Endothelial cell of umbilical vein (primary cell): ENCODE results near the gene UBTD1. TPM values are rescaled to one million over a fixed set of nuclear protein-coding genes. Genes with fewer than 3 reads are reported as not detected.
A peak's percentile ranks its signal among the peaks of the same experiment; 100 is the strongest.

ENCODE experiments used
- BruUV-seq: library from RNA; stranded (reverse); fragments of 400-500 nt; replicated peaks from 2 replicates; lab custom pipeline; 2021; lab: Mats Ljungman, UMichigan
- CTCF ChIA-PET: fragments of 300-600, 350-600 bp; sonication (Branson Sonifier 250); formaldehyde crosslinking; loops from one replicate; lab custom pipeline; 2021; ENCODE audit warnings: antibody characterized with exemption, inconsistent platforms; lab: Charles Lee
- POLR2A ChIA-PET: fragments of 300-600, 350-600 bp; sonication (Branson Sonifier 250); formaldehyde crosslinking; loops from one replicate; lab custom pipeline; 2021; ENCODE audit warnings: antibody characterized with exemption, inconsistent platforms; lab: Charles Lee
- DNase-seq: peaks from one replicate; pipeline ENCODE4 v3.0.0-alpha.2; 2011; ENCODE audit warnings: low read depth, low spot score
- FAIRE-seq: peaks from 2 replicates; lab custom pipeline; 2011; peaks lifted over from hg19 to GRCh38; lab: Jason Lieb, UNC
- H2AFZ ChIP-seq: 2 replicates; pipeline ENCODE4 v1.6.0; 2012; ENCODE audit warnings: low read depth, low read length, control low read depth, inconsistent platforms
- H3K27ac ChIP-seq: 2 replicates; pipeline ENCODE4 v1.5.1; 2011; ENCODE audit warnings: low read depth, mild to moderate bottlenecking, control low read depth, low read length, moderate library complexity; ENCODE audit not compliant: insufficient read depth
- H3K27me3 ChIP-seq, 2 experiments: 2 replicates each; pipeline versions ENCODE4 v1.6.0 to v1.6.1; 2011; ENCODE audit warnings: low read length in 2 of 2, mixed read lengths in 1 of 2; ENCODE audit not compliant: control insufficient read depth in 2 of 2, insufficient read depth in 2 of 2
- H3K36me3 ChIP-seq, 2 experiments: 2 replicates in 1 of 2; 3 replicates in 1 of 2; pipeline ENCODE4 v1.5.1; 2011; ENCODE audit warnings: low read length in 2 of 2, mild to moderate bottlenecking in 1 of 2, moderate library complexity in 1 of 2; ENCODE audit not compliant: control insufficient read depth in 2 of 2, insufficient read depth in 2 of 2; ENCODE audit errors: extremely low read depth in 1 of 2
- H3K4me1 ChIP-seq: 3 replicates; pipeline ENCODE4 v1.5.1; 2011; ENCODE audit warnings: mild to moderate bottlenecking, low read length; ENCODE audit not compliant: control insufficient read depth, insufficient read depth; ENCODE audit errors: extremely low read depth
- H3K4me2 ChIP-seq: 2 replicates; pipeline ENCODE4 v1.6.1; 2011; ENCODE audit warnings: low read length, control low read depth, mixed read lengths; ENCODE audit not compliant: insufficient read depth
- H3K4me3 ChIP-seq, 3 experiments: fragments of 200-600 bp in 1 of 3; sonication (generic), shearing (Covaris generic) in 1 of 3; replicated peaks in 1 of 3; 2 replicates each; pipeline ENCODE4 v1.5.1; 2011 to 2016; ENCODE audit warnings: control low read depth in 3 of 3, low read length in 3 of 3, mild to moderate bottlenecking in 2 of 3, inconsistent platforms in 1 of 3, low read depth in 1 of 3, moderate library complexity in 1 of 3; ENCODE audit not compliant: insufficient read depth in 1 of 3
- H3K79me2 ChIP-seq: 2 replicates; pipeline ENCODE4 v1.6.0; 2012; ENCODE audit warnings: low read length, inconsistent platforms; ENCODE audit not compliant: control insufficient read depth, insufficient read depth
- H3K9ac ChIP-seq: replicated peaks from 2 replicates; pipeline ENCODE3; 2011; ENCODE audit warnings: low read length, control low read depth; ENCODE audit not compliant: insufficient read depth; ENCODE audit errors: extremely low read depth
- H3K9me1 ChIP-seq: replicated peaks from 3 replicates; pipeline ENCODE4 v1.6.0; 2011; ENCODE audit warnings: mild to moderate bottlenecking, low read length; ENCODE audit not compliant: control insufficient read depth, insufficient read depth; ENCODE audit errors: extremely low read depth
- H3K9me3 ChIP-seq: replicated peaks from 2 replicates; pipeline ENCODE4 v1.5.1; 2012; ENCODE audit warnings: low read length, inconsistent platforms; ENCODE audit not compliant: control insufficient read depth, insufficient read depth
- H4K20me1 ChIP-seq: replicated peaks from 2 replicates; pipeline ENCODE3; 2011; ENCODE audit warnings: mild to moderate bottlenecking, low read length; ENCODE audit not compliant: control insufficient read depth, insufficient read depth; ENCODE audit errors: extremely low read depth
- POLR2A ChIP-seq: IDR thresholded peaks from 2 replicates; pipeline ENCODE4 v1.6.1; 2012; ENCODE audit warnings: low read depth, mild to moderate bottlenecking, control low read depth, low read length
- dilution Hi-C: fragments of 300-500 bp; cut with MboI; formaldehyde crosslinking; loops from one replicate; pipeline ENCODE4 v1.15.0; 2019; ENCODE audit warnings: low sequenced_read_pairs; ENCODE audit not compliant: extremely low pct_ligation_motif_present
- intact Hi-C: fragments of 100-400 bp; cut with micrococcal nuclease; formaldehyde crosslinking; loops from one replicate; pipeline ENCODE4 v1.10.0; 2022
- polyA plus RNA-seq, 4 experiments: library from polyadenylated mRNA; depleted of rRNA in 3 of 4; stranded (reverse) in 3 of 4; unstranded in 1 of 4; fragments of >200 nt; gene quantifications; 2 replicates each; pipeline versions ENCODE4 v1.2.1 to v1.2.3, GENCODE V29; 2011 to 2012; ENCODE audit warnings: missing spikeins in 1 of 4
- total RNA-seq: library from RNA; stranded (reverse); gene quantifications from 2 replicates; pipeline ENCODE4 v1.2.3, GENCODE V29; 2021
- TF ChIP-seq, protein P1 (sequence below), 2 donors: IDR thresholded peaks; 1 replicate in 1 of 2; 2 replicates in 1 of 2; pipeline ENCODE4 v1.5.1; 2011; ENCODE audit warnings: low read length in 2 of 2, mild to moderate bottlenecking in 2 of 2, moderate library complexity in 2 of 2, control low read depth in 1 of 2, inconsistent platforms in 1 of 2, low read depth in 1 of 2; ENCODE audit not compliant: insufficient read depth in 1 of 2; ENCODE audit errors: extremely low read depth in 1 of 2

Gene UBTD1
- total and polyA plus RNA-seq, 2 donors (not counting 3 experiments of a cell fraction or from before 2014, with no cell fraction given), result 42.6 to 63.7 TPM

DNA sequence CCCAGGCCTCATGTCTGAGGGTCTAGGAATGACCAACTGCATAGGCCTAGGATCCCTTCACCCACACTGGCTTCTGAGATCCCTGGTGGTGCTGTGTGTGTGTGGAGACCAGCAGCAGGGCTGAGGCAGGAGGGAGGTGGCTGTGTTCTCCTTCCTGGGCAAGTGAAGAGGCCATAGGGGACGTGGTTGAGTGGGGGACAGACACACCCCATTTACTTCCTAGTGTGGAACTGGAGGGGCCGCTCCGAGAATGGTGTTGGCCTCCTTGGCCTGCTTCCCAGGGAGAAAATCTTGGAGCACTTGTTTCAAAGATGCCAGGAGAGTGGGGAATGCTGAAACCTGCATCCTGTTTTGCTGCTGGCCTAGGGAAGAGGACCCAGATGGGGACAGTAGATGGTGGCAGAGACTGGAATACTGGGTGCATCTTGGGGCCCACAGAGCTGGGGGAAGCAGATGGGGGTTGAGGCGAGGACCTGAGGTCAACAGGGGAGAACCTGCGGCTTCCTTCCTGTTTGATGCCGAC lies 19.1 kb downstream of the UBTD1 start:
- H3K27ac ChIP-seq, result peak overlapping the region; percentile 56

More for the DNA sequence above, 19.1 kb downstream of the UBTD1 start:
- Histone ChIP-seq H4K20me1 (no peaks in the 10 kb centered on the region), H3K4me3 (no peak overlapping the region), H3K9me3 (no peaks in the 10 kb centered on the region), H3K4me2 (peak overlapping the region; percentile 26), H3K9me1 (no peaks in the 10 kb centered on the region), H2AFZ (no peak overlapping the region), H3K9ac (no peak overlapping the region), H3K27me3 (no peaks in the 10 kb centered on the region), H3K79me2 (peaks cover 8% of the 10 kb centered on the region), H3K36me3 (no peaks in the 10 kb centered on the region), H3K4me1 (peaks cover 28% of the 10 kb centered on the region)
- FAIRE-seq, result peak; percentile 24
- POLR2A ChIA-PET, result interaction anchor here (0.6 to 1.2 kb wide), 3 partner anchors 18 to 24 kb away, joined by 3 to 5 read pairs (median 5); no protein-coding TSS in a partner anchor
- BruUV-seq, result no TSS peak
- DNase-seq, result peak; percentile 88
- CTCF ChIA-PET, result interaction anchor here (1.2 to 2.9 kb wide), 7 partner anchors 9 to 54 kb away, joined by 3 to 28 read pairs (median 6); partner anchors contain the start of genes ANKRD2 and UBTD1
- dilution Hi-C loops (no loop called here), intact Hi-C loops (loop anchor here (1.0 kb wide), 3 partner anchors 10 to 25 kb away; partner anchors contain the start of genes MMS19 and UBTD1)
- TF ChIP-seq, protein P1, sequence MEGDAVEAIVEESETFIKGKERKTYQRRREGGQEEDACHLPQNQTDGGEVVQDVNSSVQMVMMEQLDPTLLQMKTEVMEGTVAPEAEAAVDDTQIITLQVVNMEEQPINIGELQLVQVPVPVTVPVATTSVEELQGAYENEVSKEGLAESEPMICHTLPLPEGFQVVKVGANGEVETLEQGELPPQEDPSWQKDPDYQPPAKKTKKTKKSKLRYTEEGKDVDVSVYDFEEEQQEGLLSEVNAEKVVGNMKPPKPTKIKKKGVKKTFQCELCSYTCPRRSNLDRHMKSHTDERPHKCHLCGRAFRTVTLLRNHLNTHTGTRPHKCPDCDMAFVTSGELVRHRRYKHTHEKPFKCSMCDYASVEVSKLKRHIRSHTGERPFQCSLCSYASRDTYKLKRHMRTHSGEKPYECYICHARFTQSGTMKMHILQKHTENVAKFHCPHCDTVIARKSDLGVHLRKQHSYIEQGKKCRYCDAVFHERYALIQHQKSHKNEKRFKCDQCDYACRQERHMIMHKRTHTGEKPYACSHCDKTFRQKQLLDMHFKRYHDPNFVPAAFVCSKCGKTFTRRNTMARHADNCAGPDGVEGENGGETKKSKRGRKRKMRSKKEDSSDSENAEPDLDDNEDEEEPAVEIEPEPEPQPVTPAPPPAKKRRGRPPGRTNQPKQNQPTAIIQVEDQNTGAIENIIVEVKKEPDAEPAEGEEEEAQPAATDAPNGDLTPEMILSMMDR (IDR thresholded peaks at IDR 0.05; ENCODE audit: extremely low read depth in 1 of 2, insufficient read depth in 1 of 2, low read depth in 1 of 2, low read length in 2 of 2), result no peak
- TF ChIP-seq POLR2A, result peak; percentile 59
